OCI-LY7 (cell line): Measurements from ENCODE around the gene ETV5. TPM values are rescaled to one million over a fixed set of nuclear protein-coding genes. Genes with fewer than 3 reads are reported as not detected.

Experiments
- BruUV-seq: library from RNA; stranded (reverse); fragments of 400-500 nt; replicated peaks from 2 replicates; lab custom pipeline; 2021; lab: Mats Ljungman, UMichigan
- CTCF ChIA-PET: fragments of 300-600 bp; sonication (Branson Sonifier 250); formaldehyde crosslinking; loops from one replicate; lab custom pipeline; 2022; ENCODE audit warnings: antibody characterized with exemption; ENCODE audit not compliant: unreplicated experiment; lab: Charles Lee
- POLR2A ChIA-PET: fragments of 300-600 bp; sonication (Branson Sonifier 250); formaldehyde crosslinking; loops from one replicate; lab custom pipeline; 2022; ENCODE audit warnings: antibody characterized with exemption; lab: Charles Lee
- DNase-seq: peaks from one replicate; pipeline ENCODE4 v3.0.0-alpha.2; 2015; ENCODE audit warnings: low spot score
- H2AFZ ChIP-seq: fragments of 200-600 bp; sonication (generic), shearing (Covaris generic); 2 replicates; pipeline ENCODE4 v1.6.1; 2014; ENCODE audit warnings: mild to moderate bottlenecking, antibody characterized with exemption, low read length, moderate library complexity
- H3K27ac ChIP-seq: fragments of 200-600 bp; sonication (generic); 2 replicates; pipeline ENCODE4 v1.5.1; 2014; ENCODE audit warnings: mixed run types, low read depth, mild to moderate bottlenecking, moderate library complexity, low read length, inconsistent platforms; ENCODE audit not compliant: poor library complexity, severe bottlenecking
- H3K36me3 ChIP-seq: fragments of 200-600 bp; sonication (generic); 2 replicates; pipeline ENCODE4 v1.6.1; 2014; ENCODE audit warnings: mild to moderate bottlenecking, antibody characterized with exemption, low read length, moderate library complexity, mixed read lengths; ENCODE audit not compliant: insufficient read depth
- H3K4me1 ChIP-seq: fragments of 200-600 bp; sonication (generic); 2 replicates; pipeline ENCODE4 v1.5.1; 2014; ENCODE audit warnings: mild to moderate bottlenecking, low read length; ENCODE audit not compliant: insufficient read depth, poor library complexity, severe bottlenecking
- H3K4me2 ChIP-seq: fragments of 200-600 bp; sonication (generic); 2 replicates; pipeline ENCODE4 v1.6.1; 2014; ENCODE audit warnings: mild to moderate bottlenecking, low read length
- H3K4me3 ChIP-seq: fragments of 200-600 bp; sonication (generic); 2 replicates; pipeline ENCODE4 v1.5.1; 2014; ENCODE audit warnings: mild to moderate bottlenecking, low read depth, low read length; ENCODE audit not compliant: poor library complexity, severe bottlenecking
- H3K79me2 ChIP-seq: fragments of 200-600 bp; sonication (generic); 2 replicates; pipeline ENCODE4 v1.6.1; 2016; ENCODE audit warnings: low read depth, mild to moderate bottlenecking, low read length, moderate library complexity, mixed read lengths; ENCODE audit not compliant: insufficient read depth
- H3K9me2 ChIP-seq: fragments of 200-600 bp; sonication (generic); 2 replicates; pipeline ENCODE4 v1.6.1; 2016; ENCODE audit warnings: mild to moderate bottlenecking, low read length, mixed read lengths; ENCODE audit not compliant: insufficient read depth
- H3K9me3 ChIP-seq: fragments of 200-600 bp; sonication (generic); 2 replicates; pipeline ENCODE4 v1.6.1; 2014; ENCODE audit warnings: mild to moderate bottlenecking, mixed run types, low read length, mixed read lengths
- H4K20me1 ChIP-seq: fragments of 200-600 bp; sonication (generic); 2 replicates; pipeline ENCODE4 v1.6.1; 2014; ENCODE audit warnings: mild to moderate bottlenecking, antibody characterized with exemption, low read length, moderate library complexity, mixed read lengths; ENCODE audit not compliant: insufficient read depth
- CTCF ChIP-seq: fragments of 200-600 bp; sonication (generic); conservative IDR thresholded peaks from 2 replicates; pipeline ENCODE4 v1.5.1; 2014; ENCODE audit warnings: mild to moderate bottlenecking, antibody characterized with exemption, low read length, moderate library complexity, mixed read lengths
- EZH2phosphoT487 ChIP-seq: fragments of 200-600 bp; sonication (generic); IDR thresholded peaks from 2 replicates; pipeline ENCODE4 v1.6.1; 2018; ENCODE audit warnings: low read depth, borderline replicate concordance, mild to moderate bottlenecking, mixed run types, antibody characterized with exemption, low read length, moderate library complexity, mixed read lengths
- intact Hi-C: fragments of 100-400 bp; cut with micrococcal nuclease; formaldehyde crosslinking; loops from one replicate; pipeline ENCODE4 v1.10.0; 2022; ENCODE audit not compliant: unreplicated experiment
- total RNA-seq, 2 experiments: library from RNA; depleted of rRNA in 1 of 2; stranded (reverse); fragments of >200 nt in 1 of 2; shearing (Covaris generic) in 1 of 2; gene quantifications; 2 replicates each; pipeline ENCODE4 v1.2.3, GENCODE V29; 2014 to 2022

ETV5 gene
- total RNA-seq, 2 experiments from 2014 or later, result 0.85 to 1.1 TPM

- Histone ChIP-seq H3K9me2 (no peaks in the 10 kb centered on the region), H3K36me3 (no peaks in the 10 kb centered on the region), H2AFZ (no peak overlapping the region), H3K79me2 (no peaks in the 10 kb centered on the region), H3K27ac (no peak overlapping the region), H3K4me1 (no peaks in the 10 kb centered on the region), H3K4me3 (no peak overlapping the region), H3K4me2 (no peak overlapping the region), H4K20me1 (no peaks in the 10 kb centered on the region), H3K9me3 (no peaks in the 10 kb centered on the region)
- intact Hi-C loops, result no loop called here
- ChIA-PET CTCF (no interaction called here), POLR2A (interaction anchor here (0.6 kb wide), 1 partner anchor 399 kb away, joined by 3 read pairs; no protein-coding TSS in a partner anchor)
- no peak for DNase-seq
- no TSS peak for BruUV-seq
- TF ChIP-seq CTCF, result no peak
- no peak for TF ChIP-seq EZH2phosphoT487
Observed at GRCh38 chr3:186092360-186093070, 16.4 kb downstream of the ETV5 start.

GRCh38 chr3:186090901-186091300, 18.0 kb downstream of the ETV5 start:
- Histone ChIP-seq H3K4me1 (no peaks in the 10 kb centered on the region), H3K4me3 (no peak overlapping the region), H3K9me3 (no peaks in the 10 kb centered on the region), H2AFZ (no peak overlapping the region), H4K20me1 (no peaks in the 10 kb centered on the region), H3K36me3 (no peaks in the 10 kb centered on the region), H3K4me2 (no peak overlapping the region), H3K9me2 (no peaks in the 10 kb centered on the region), H3K79me2 (no peaks in the 10 kb centered on the region), H3K27ac (no peak overlapping the region)
- no peak for TF ChIP-seq EZH2phosphoT487
- no peak for TF ChIP-seq CTCF
- no TSS peak for BruUV-seq
- intact Hi-C loops, result no loop called here
- no peak for DNase-seq
- ChIA-PET POLR2A (interaction anchor here (1.0 kb wide), 1 partner anchor 11 kb away, joined by 4 read pairs; no protein-coding TSS in a partner anchor), CTCF (no interaction called here)

- no peak for DNase-seq
- BruUV-seq, result no TSS peak
- Histone ChIP-seq H2AFZ (no peak overlapping the region), H3K4me3 (no peak overlapping the region), H3K9me3 (no peaks in the 10 kb centered on the region), H3K4me2 (no peak overlapping the region), H3K27ac (no peak overlapping the region), H3K4me1 (no peaks in the 10 kb centered on the region), H3K79me2 (no peaks in the 10 kb centered on the region), H4K20me1 (no peaks in the 10 kb centered on the region), H3K36me3 (no peaks in the 10 kb centered on the region), H3K9me2 (no peaks in the 10 kb centered on the region)
- ChIA-PET CTCF (no interaction called here), POLR2A (interaction anchor here (0.7 to 1.3 kb wide), 2 partner anchors 10 to 20 kb away, joined by 3 read pairs; no protein-coding TSS in a partner anchor)
- intact Hi-C loops, result no loop called here
- TF ChIP-seq CTCF, result no peak
- TF ChIP-seq EZH2phosphoT487, result no peak
Observed at GRCh38 chr3:186088335-186088734, 20.6 kb downstream of the ETV5 start.
